ENCODE data around the gene TBL1XR1. TPM values are rescaled to one million over a fixed set of nuclear protein-coding genes. Genes with fewer than 3 reads are reported as not detected.

Gene TBL1XR1
- total RNA-seq, 1 donor from 2014 or later: 153 TPM

- Mint-ChIP-seq H3K36me3 (ENCODE audit: low read depth) (peaks cover 7% of the 10 kb centered on the region), H3K27ac (ENCODE audit: unreplicated experiment) (no peak overlapping the region), H3K27me3 (ENCODE audit: low read depth) (no peaks in the 10 kb centered on the region), H3K4me3 (no peak overlapping the region), H3K9me3 (peaks cover 4% of the 10 kb centered on the region), H3K4me1 (no peaks in the 10 kb centered on the region)
- TF ChIP-seq, protein P1, sequence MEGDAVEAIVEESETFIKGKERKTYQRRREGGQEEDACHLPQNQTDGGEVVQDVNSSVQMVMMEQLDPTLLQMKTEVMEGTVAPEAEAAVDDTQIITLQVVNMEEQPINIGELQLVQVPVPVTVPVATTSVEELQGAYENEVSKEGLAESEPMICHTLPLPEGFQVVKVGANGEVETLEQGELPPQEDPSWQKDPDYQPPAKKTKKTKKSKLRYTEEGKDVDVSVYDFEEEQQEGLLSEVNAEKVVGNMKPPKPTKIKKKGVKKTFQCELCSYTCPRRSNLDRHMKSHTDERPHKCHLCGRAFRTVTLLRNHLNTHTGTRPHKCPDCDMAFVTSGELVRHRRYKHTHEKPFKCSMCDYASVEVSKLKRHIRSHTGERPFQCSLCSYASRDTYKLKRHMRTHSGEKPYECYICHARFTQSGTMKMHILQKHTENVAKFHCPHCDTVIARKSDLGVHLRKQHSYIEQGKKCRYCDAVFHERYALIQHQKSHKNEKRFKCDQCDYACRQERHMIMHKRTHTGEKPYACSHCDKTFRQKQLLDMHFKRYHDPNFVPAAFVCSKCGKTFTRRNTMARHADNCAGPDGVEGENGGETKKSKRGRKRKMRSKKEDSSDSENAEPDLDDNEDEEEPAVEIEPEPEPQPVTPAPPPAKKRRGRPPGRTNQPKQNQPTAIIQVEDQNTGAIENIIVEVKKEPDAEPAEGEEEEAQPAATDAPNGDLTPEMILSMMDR (conservative IDR thresholded peaks at IDR 0.05): no peak
- DNase-seq (ENCODE audit: low read depth, low spot score): no peak
Measured at GRCh38 chr3:176994393-176994792, 202.9 kb downstream of the TBL1XR1 start.

- TF ChIP-seq, protein P1 (conservative IDR thresholded peaks at IDR 0.05): no peak
- peaks cover 6% of the 10 kb centered on the region for H3K36me3 Mint-ChIP-seq (ENCODE audit: low read depth)
- no peaks in the 10 kb centered on the region for H3K4me1 Mint-ChIP-seq
- no peak overlapping the region for H3K4me3 Mint-ChIP-seq
- no peaks in the 10 kb centered on the region for H3K27me3 Mint-ChIP-seq (ENCODE audit: low read depth)
- H3K9me3 Mint-ChIP-seq: peaks cover 3% of the 10 kb centered on the region
- DNase-seq (ENCODE audit: low read depth, low spot score): no peak
- no peak overlapping the region for H3K27ac Mint-ChIP-seq (ENCODE audit: unreplicated experiment)
Measured at GRCh38 chr3:176992978-176993377, 204.3 kb downstream of the TBL1XR1 start.

DNA sequence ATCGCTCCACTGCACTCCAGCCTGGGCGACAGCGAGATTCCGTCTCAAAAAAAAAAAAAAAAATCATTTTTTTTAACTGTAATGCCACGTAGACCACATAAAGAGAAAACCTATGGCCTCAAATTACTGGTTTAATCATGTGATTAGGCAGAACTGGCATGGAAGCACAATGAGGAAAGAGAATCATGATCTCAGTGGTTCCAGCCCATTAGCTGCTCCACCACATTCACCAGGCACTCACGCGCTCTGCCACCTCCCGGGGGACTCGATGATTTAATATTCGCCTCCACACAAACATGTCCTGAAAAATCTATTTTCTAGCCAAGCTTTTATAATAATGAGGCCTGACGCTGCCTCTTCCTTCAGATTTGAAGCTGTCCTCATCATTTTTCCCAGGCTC is 204.7 kb downstream of the TBL1XR1 start:
- Mint-ChIP-seq H3K27me3 (ENCODE audit: low read depth) (no peaks in the 10 kb centered on the region), H3K4me1 (no peaks in the 10 kb centered on the region), H3K9me3 (peaks cover 3% of the 10 kb centered on the region), H3K4me3 (no peak overlapping the region), H3K36me3 (ENCODE audit: low read depth) (peaks cover 6% of the 10 kb centered on the region), H3K27ac (ENCODE audit: unreplicated experiment) (no peak overlapping the region)
- TF ChIP-seq, protein P1 (conservative IDR thresholded peaks at IDR 0.05): no peak
- DNase-seq (ENCODE audit: low read depth, low spot score): no peak

- H3K4me1 Mint-ChIP-seq: no peaks in the 10 kb centered on the region
- TF ChIP-seq, protein P1 (conservative IDR thresholded peaks at IDR 0.05): no peak
- H3K27ac Mint-ChIP-seq (ENCODE audit: unreplicated experiment): no peak overlapping the region
- no peak overlapping the region for H3K4me3 Mint-ChIP-seq
- peaks cover 3% of the 10 kb centered on the region for H3K9me3 Mint-ChIP-seq
- H3K27me3 Mint-ChIP-seq (ENCODE audit: low read depth): no peaks in the 10 kb centered on the region
- DNase-seq (ENCODE audit: low read depth, low spot score): no peak
- peaks cover 6% of the 10 kb centered on the region for H3K36me3 Mint-ChIP-seq (ENCODE audit: low read depth)
Measured at GRCh38 chr3:176988795-176989194, 208.5 kb downstream of the TBL1XR1 start.

GRCh38 chr3:176987901-176988650 is 209.2 kb downstream of the TBL1XR1 start:
- Mint-ChIP-seq H3K9me3 (peaks cover 3% of the 10 kb centered on the region), H3K4me3 (no peak overlapping the region), H3K27me3 (ENCODE audit: low read depth) (no peaks in the 10 kb centered on the region), H3K36me3 (ENCODE audit: low read depth) (peaks cover 6% of the 10 kb centered on the region), H3K4me1 (no peaks in the 10 kb centered on the region), H3K27ac (ENCODE audit: unreplicated experiment) (peak overlapping the region; percentile 5)
- TF ChIP-seq, protein P1 (conservative IDR thresholded peaks at IDR 0.05): no peak
- no peak for DNase-seq (ENCODE audit: low read depth, low spot score)

All from neural crest cell (in vitro differentiated cells).